NCI-H69 (cell line): Measurements from ENCODE around the gene DIP2C.

ENCODE experiments used
- DNase-seq: peaks from one replicate; lab custom pipeline; 2025; lab: John Stamatoyannopoulos, UW

Gene DIP2C

DNA sequence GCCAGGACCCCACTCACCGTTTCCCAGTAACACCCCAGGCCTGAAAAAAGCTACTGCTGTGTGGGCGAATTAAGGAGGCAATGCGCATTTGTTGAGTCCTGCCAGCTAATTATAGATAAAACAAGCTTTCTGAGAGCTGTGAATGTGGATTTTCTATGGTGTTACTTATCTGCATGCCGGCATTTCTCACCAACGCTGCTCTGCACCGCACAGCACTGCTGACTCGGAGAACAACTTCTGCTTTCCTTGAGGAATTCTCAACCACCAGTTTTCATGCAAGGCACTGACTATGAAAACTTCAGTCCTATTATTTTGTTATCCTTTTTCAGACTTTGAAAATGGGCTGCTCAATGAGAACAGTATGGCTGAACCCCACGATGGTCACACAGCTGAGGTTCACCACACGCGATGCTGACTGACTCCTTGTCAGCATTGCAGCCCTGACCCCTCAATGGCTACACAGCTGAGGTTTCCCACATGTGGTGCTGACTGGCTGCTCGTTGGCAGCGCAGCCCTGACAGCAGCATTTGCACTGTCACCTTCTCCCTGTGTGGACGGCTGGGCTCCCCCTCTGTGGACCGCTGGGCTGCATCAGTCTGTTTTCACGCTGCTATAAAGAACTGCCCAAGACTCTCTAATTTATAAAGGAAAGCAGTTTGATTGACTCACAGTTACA lies 190.6 kb downstream of the DIP2C start:
- DNase-seq = no peak

DNA sequence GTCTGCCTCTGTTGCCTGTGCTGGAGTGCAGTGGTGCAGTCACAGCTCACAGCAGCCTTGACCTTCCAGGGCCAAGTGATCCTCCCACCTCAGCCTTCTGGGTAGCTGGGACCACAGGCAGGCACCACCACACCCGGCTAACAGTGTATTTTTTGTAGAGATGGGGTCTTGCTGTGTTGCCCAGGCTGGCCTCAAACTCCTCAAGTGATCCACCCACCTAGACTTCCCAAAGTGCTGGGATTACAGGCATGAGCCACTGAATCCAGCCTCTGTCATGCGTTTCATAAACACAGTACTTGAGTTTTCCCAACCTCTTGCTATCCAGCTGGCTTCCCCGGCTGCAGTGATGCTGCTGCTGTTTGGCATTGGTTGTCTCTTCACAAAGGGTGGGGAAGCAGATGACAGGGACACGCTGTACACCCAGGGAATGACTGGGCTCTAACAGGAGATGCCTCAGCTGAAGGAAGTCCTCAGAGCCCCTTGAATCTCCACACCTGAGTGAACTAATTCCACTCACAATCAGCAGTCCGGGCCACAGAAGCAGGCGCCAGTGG lies 191.5 kb downstream of the DIP2C start:
- no peak for DNase-seq

DNA sequence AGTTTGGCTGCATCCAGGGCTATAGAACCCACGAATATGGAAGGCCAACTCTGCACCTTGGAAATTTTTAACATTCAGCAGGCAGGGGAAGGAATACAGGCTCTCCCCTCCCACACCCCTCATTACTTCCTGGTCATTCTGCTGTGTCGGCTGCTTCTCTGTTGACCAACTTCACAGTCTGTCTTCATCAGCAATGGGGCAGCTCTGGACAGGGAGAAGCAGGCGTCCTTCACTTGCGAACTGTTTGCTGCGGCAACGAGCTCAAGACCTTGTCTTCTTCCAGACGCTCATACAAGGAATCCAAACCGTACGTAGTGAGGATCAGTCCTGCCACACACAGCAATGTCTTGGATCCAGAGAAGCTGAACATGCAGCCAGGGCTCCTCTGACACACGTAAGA lies 192.2 kb downstream of the DIP2C start:
- DNase-seq = no peak

DNA sequence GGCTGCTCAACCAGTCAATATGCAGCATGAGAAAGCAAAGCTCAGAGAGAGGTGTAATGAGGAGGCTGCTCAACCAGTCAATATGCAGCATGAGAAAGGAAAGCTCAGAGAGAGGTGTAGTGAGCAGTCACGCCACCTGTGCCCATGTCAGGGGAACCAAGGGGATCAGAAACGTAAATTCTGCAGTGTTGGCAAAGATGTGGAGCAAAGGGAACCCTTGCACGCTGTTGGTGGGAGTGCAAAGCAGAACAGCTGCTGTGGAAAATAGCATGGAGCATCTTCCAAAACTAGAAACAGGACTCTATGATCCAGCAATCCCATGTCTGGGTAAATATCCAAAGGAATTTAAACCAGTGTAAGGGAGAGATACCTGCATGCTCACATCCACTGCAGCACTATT lies 194.9 kb downstream of the DIP2C start:
- DNase-seq = no peak

DNA sequence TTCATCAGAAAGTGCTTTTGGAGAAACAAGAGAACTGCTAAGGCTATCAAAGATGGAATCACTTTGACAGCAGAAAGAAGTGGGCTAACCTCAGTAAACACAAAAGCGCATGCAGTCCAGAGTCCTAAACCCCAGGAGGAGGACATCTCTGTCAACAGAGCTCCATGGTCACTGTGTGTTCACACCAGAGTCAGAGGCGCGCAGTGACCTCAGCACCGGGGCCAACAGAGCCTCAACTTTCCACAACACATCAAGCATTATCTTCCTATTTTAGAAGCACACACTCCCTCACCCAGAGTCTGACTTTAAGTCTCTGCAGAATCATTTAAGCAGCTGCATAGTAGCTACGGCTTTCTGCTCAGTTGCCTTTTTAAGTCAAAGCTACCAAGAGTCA lies 195.3 kb downstream of the DIP2C start:
- DNase-seq = no peak

DNA sequence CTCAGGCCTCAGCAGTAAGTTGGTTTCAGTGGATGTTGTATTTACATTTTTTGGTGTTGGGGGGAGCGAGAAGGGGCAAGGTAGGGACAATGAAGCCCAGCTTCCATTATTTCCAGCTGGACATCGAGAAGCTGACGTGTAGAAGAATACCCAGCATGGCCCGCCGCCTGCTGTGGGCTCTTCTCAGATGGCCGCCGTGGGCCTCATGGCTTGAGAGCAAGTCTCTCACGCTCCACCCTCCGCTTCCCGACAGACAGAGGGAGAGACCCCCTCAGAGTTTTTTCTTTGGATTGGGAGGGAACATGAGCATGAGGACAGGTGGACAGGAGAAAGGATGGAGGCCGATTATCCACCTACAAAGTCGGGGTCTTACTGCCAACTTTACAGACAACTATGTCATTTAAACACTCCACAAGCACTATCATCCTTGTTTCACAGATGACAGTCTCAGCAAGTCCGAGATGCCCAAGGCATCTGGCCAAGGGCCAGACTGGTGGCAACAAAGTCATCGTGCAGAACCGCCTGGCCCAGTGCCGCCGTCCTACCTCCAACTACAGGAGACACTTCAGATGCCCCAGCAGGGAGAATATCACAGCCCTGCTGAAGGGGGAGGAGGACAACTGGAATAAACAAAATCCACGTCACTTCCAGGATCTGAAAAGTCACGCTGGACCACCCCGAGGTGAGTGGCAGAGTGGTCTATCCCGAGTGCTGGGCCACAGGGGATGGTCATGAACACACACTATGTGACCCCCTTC lies 195.9 kb downstream of the DIP2C start:
- no peak for DNase-seq

GRCh38 chr10:492836-493235 lies 196.6 kb downstream of the DIP2C start:
- no peak for DNase-seq

GRCh38 chr10:491667-492424 lies 197.6 kb downstream of the DIP2C start:
- no peak for DNase-seq

- no peak for DNase-seq
These were observed 198.4 kb downstream of the DIP2C start for GRCh38 chr10:490891-491571.

GRCh38 chr10:490256-490655 lies 199.2 kb downstream of the DIP2C start:
- DNase-seq = no peak

DNA sequence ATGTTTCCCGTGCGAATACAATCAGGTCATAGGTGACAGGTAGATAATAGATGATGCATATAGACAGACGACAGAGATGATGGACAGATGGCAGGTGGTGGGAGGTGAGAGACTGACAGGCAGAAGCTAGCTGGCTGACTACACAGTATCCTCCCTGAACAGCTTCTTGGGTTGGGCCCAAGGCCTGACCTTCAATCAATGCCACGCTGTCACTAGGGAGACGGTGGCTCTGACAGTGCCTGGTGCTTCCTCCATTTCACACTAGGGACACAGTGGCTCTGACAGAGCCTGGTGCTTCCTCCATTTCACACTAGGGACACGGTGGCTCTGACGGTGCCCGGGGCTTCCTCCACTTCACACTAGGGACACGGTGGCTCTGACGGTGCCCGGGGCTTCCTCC lies 200.1 kb downstream of the DIP2C start:
- no peak for DNase-seq

DNA sequence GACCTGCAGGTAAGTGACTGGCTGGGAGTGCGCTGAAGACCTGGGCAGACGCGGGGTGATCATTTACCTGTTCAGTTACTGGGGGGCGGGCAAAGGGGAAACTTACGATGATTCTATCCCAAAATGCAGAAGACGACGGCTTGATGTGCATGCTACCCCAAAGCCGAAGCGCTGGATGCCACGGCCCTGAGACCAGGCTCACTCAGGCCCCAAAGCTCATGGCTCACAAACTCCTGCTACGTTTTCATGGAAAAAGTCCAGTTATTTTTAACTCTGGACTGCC lies 200.6 kb downstream of the DIP2C start:
- no peak for DNase-seq

- DNase-seq = no peak
These were observed 201.2 kb downstream of the DIP2C start for GRCh38 chr10:488081-488932.

GRCh38 chr10:486666-487322 lies 202.7 kb downstream of the DIP2C start:
- DNase-seq = peak; percentile 86

DNA sequence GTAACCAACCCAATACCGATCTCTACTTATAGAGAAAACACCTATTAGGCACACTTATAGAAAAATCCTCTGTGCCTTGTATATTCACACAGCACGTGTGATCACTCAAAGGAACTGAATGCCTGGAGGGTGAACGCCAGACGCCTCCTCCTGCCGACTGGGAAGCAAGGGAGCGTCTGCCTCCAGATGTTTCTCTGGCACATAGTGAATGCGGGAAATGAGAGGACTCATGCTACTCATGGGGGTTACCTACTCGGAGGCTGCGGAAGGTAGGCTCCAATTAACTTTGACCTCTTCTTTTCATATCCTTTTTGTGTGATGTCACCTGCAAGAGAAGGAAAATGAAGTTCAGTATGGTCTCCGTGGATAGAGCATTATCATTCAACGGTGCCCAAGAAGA lies 203.3 kb downstream of the DIP2C start:
- DNase-seq = peak; percentile 93

- peak; percentile 66 for DNase-seq
These were observed 203.7 kb downstream of the DIP2C start for GRCh38 chr10:485776-486175.

DNA sequence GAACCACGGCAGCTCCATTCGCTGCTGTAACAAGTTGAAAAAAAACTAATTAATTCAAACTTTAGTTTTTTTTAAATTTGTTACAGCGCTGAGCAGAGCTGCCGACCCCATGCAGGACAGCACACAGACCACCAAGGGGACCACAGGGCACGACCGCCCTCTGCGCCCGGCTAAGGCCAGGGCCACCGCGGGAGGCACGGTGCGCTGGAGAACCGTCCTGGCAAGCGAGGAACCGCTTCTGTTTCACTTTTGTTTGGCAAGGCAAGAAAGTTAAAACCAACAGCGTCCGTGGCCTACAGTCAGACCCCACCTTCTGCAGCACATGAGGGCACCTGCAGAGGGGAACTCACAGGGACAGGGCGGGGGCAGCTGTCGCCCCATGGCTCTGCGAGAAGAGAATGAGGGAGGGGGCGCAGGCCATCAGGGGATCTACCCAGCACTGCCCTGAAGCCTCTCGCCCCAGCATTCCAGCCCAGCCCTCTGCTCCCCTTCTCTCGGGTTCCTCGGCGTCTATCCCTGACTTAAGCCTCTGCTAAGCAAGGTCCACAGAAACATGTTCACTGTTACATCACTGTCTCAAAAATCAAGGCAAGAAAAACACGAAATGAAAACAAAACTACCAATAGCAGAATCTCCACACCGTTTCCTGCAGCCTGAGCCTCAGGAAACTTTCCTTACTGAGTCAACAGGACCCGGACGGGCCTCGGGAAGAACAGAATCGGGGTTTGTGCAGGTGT lies 204.4 kb downstream of the DIP2C start:
- no peak for DNase-seq

GRCh38 chr10:484441-484924 lies 205.0 kb downstream of the DIP2C start:
- DNase-seq = peak; percentile 80

DNA sequence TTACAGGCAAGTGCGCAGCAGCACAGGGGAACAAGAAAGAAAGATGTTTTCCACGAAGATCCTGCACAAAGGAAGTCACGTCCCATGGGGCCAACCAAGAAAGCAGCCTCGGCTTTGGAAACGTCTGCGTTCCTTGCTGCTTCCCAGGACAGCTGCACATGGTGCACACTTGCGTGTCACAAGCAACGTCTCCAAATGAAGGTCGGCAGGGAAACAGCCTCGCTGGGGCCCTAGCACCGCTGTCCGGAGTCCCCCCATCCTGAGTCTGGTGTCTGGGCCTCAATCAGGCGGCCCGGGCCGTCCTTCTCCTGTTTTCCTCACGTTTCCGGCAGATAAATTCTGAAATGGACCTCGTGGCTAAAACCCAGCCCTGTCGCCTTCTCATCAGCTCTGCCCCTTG lies 206.2 kb downstream of the DIP2C start:
- no peak for DNase-seq

- DNase-seq = no peak
These were observed 206.6 kb downstream of the DIP2C start for GRCh38 chr10:482848-483247.
